ENCODE measurements around the gene SLFN12. TPM values are rescaled to one million over a fixed set of nuclear protein-coding genes. Genes with fewer than 3 reads are reported as not detected.
"Not testable (repeated sequence)": the region's sequence is repeated elsewhere in the genome, so short reads cannot be mapped to it uniquely, and the experiment has no call there.

SLFN12 gene
- polyA plus RNA-seq, 2 of the 4 experiments (the other 2 are of a cell fraction) = 0.08 to 0.23 TPM

- Histone ChIP-seq H3K27ac (no peak overlapping the region), H3K4me2 (no peak overlapping the region)
- CTCF ChIA-PET = no interaction called here
Observed at GRCh38 chr17:35467824-35468223, 35.5 kb upstream of the SLFN12 start.

GRCh38 chr17:35460354-35460851 is 28.1 kb upstream of the SLFN12 start:
- FAIRE-seq (no peak), DNase-seq (ENCODE audit: low read depth in 1 of 2, low spot score in 1 of 2) (peak; percentile 41 to 42), ATAC-seq (peak; percentile 83 to 90)
- H3K4me3 ChIP-seq = peak overlapping the region; percentile 37
- no peak overlapping the region for H3K27ac ChIP-seq
- POLR2A ChIA-PET = no interaction called here
- H3K4me1 ChIP-seq = no peaks in the 10 kb centered on the region
- peak overlapping the region; percentile 72 for H3K4me2 ChIP-seq
- no peaks in the 10 kb centered on the region for H3K9me3 ChIP-seq
- 51% methylated on average over 37 of the region's 44 CpGs for WGBS (ENCODE audit: missing lambda C conversion rate)
- CTCF ChIA-PET = no interaction called here
- TF ChIP-seq NFE2L2 (conservative IDR thresholded peaks at IDR 0.05; ENCODE audit: low read length) = no peak
- no peak for TF ChIP-seq EHMT2 (IDR thresholded peaks at IDR 0.05; ENCODE audit: low read depth)
- no peak for TF ChIP-seq HOXB5 (CRISPR knock-in tag; IDR thresholded peaks at IDR 0.05)
- no peak for TF ChIP-seq HEYL (CRISPR knock-in tag; IDR thresholded peaks at IDR 0.05)
- TF ChIP-seq CBX8 (IDR thresholded peaks at IDR 0.05) = no peak
- TF ChIP-seq CHD2 (IDR thresholded peaks at IDR 0.05; ENCODE audit: low read length, partially characterized antibody) = no peak
- TF ChIP-seq CTCF (IDR thresholded peaks at IDR 0.05) = no peak
- no peak for TF ChIP-seq JUNB (IDR thresholded peaks at IDR 0.05)
- TF ChIP-seq ZFP36 (IDR thresholded peaks at IDR 0.05; ENCODE audit: borderline replicate concordance, partially characterized antibody) = no peak
- no peak for TF ChIP-seq PHF8 (IDR thresholded peaks at IDR 0.05; ENCODE audit: borderline replicate concordance, low read depth)
- no peak for TF ChIP-seq MAZ (IDR thresholded peaks at IDR 0.05; ENCODE audit: borderline replicate concordance, low read depth, low read length)
- TF ChIP-seq EHF (CRISPR knock-in tag; IDR thresholded peaks at IDR 0.05) = no peak
- TF ChIP-seq POLR2A (IDR thresholded peaks at IDR 0.05; ENCODE audit: low read length) = no peak
- no peak for TF ChIP-seq RAD21 (conservative IDR thresholded peaks at IDR 0.05 in 1 of 2, IDR thresholded peaks at IDR 0.05 in 1 of 2)
- no peak for TF ChIP-seq NPAS2 (CRISPR knock-in tag; IDR thresholded peaks at IDR 0.05; ENCODE audit: borderline replicate concordance)
- TF ChIP-seq HDAC2 (IDR thresholded peaks at IDR 0.05) = no peak

More at GRCh38 chr17:35467824-35468223, 35.5 kb upstream of the SLFN12 start:
- DNase-seq (ENCODE audit: low read depth in 1 of 2, low spot score in 1 of 2) (no peak), ATAC-seq (no peak), FAIRE-seq (no peak)
- POLR2A ChIA-PET = no interaction called here
- no peak overlapping the region for H3K4me3 ChIP-seq
- no peaks in the 10 kb centered on the region for H3K4me1 ChIP-seq
- WGBS (ENCODE audit: missing lambda C conversion rate) = 40% methylated on average over 4 of the region's 4 CpGs
- TF ChIP-seq TFCP2L1 (CRISPR knock-in tag; IDR thresholded peaks at IDR 0.05) (no peak), SMC3 (IDR thresholded peaks at IDR 0.05) (no peak), RARB (CRISPR knock-in tag; IDR thresholded peaks at IDR 0.05) (no peak), CEBPB (IDR thresholded peaks at IDR 0.05) (no peak), ZNF302 (CRISPR knock-in tag; IDR thresholded peaks at IDR 0.05) (no peak)
- H3K9me3 ChIP-seq = peaks cover 4% of the 10 kb centered on the region; the same call in 1 of the 3 replicates

DNA sequence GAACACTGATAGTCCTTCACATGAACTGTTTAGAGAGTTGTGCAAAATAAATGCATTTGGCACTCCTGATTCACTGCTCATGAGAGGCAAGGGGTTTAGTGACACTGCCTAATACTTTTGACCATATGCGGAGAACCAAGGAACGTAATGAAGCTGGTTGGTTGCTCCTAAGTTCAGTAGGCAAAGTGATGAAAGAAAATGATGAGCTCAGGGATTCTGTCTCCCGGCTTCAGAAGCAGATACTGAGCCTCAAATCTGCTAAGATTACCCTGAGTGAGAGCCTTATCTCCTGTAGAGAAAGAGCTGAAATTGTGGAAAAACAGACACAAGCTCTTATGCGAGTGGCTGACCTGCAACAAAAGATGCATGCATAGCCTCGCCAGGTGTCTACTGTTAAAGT is 21.7 kb upstream of the SLFN12 start:
- H3K27ac ChIP-seq; H3K4me2 ChIP-seq; DNase-seq (ENCODE audit: low read depth in 1 of 2, low spot score in 1 of 2); H3K4me3 ChIP-seq; POLR2A ChIA-PET; CTCF ChIA-PET; ATAC-seq; H3K4me1 ChIP-seq; H3K9me3 ChIP-seq; FAIRE-seq: not testable (repeated sequence)
- peak; percentile 74 for TF ChIP-seq MAFK (IDR thresholded peaks at IDR 0.05; ENCODE audit: partially characterized antibody)
- WGBS (ENCODE audit: missing lambda C conversion rate) = 46% methylated on average over 5 of the region's 5 CpGs

DNA sequence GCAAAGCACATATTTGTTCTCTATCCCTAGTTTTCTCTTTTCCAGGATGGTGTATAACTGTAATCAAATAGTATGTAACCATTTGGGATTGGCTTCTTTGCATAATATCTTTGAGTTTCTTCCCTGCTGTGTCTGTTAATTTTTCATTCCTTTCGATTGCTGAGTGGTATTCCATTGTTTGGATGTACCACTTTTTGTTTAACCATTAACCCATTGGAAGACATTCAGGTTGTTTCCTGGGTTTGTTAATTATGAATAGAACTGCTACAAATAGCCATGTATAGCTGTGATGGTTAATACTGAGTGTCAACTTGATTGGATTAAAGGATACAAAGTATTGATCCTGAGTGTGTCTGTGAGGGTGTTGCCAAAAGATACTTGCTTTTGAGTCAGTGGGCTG is 20.9 kb upstream of the SLFN12 start:
- no peak for FAIRE-seq
- CTCF ChIA-PET = no interaction called here
- 7% methylated on average over 1 of the region's 1 CpG for WGBS (ENCODE audit: missing lambda C conversion rate)
- TF ChIP-seq ZNF302 (CRISPR knock-in tag; IDR thresholded peaks at IDR 0.05) (no peak), HDAC2 (IDR thresholded peaks at IDR 0.05) (no peak), MYC (IDR thresholded peaks at IDR 0.05; ENCODE audit: borderline replicate concordance, low read length) (no peak), CHD4 (IDR thresholded peaks at IDR 0.05; ENCODE audit: borderline replicate concordance) (no peak), ESRRA (IDR thresholded peaks at IDR 0.05; ENCODE audit: borderline replicate concordance, low read length) (no peak), GATA3 (IDR thresholded peaks at IDR 0.05; ENCODE audit: borderline replicate concordance) (no peak), TFCP2L1 (CRISPR knock-in tag; IDR thresholded peaks at IDR 0.05) (no peak), RNF2 (IDR thresholded peaks at IDR 0.05; ENCODE audit: borderline replicate concordance, low read depth) (no peak), TP53 (CRISPR knock-in tag; IDR thresholded peaks at IDR 0.05) (no peak), RARB (CRISPR knock-in tag; IDR thresholded peaks at IDR 0.05) (no peak), USF2 (IDR thresholded peaks at IDR 0.05) (no peak), NPAS2 (CRISPR knock-in tag; IDR thresholded peaks at IDR 0.05; ENCODE audit: borderline replicate concordance) (no peak), RCOR1 (IDR thresholded peaks at IDR 0.05; ENCODE audit: low read depth, low read length) (no peak), HOXB5 (CRISPR knock-in tag; IDR thresholded peaks at IDR 0.05) (no peak)
- TF ChIP-seq, protein P1, sequence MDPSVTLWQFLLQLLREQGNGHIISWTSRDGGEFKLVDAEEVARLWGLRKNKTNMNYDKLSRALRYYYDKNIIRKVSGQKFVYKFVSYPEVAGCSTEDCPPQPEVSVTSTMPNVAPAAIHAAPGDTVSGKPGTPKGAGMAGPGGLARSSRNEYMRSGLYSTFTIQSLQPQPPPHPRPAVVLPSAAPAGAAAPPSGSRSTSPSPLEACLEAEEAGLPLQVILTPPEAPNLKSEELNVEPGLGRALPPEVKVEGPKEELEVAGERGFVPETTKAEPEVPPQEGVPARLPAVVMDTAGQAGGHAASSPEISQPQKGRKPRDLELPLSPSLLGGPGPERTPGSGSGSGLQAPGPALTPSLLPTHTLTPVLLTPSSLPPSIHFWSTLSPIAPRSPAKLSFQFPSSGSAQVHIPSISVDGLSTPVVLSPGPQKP (IDR thresholded peaks at IDR 0.05; ENCODE audit: low read depth, low read length) = no peak

More for the DNA sequence above, 20.9 kb upstream of the SLFN12 start:
- no peak for DNase-seq (ENCODE audit: low read depth in 1 of 2, low spot score in 1 of 2)
- H3K27ac ChIP-seq = no peak overlapping the region
- ATAC-seq = no peak
- no peaks in the 10 kb centered on the region for H3K4me1 ChIP-seq
- no peak overlapping the region for H3K4me3 ChIP-seq
- POLR2A ChIA-PET = no interaction called here
- no peak overlapping the region for H3K4me2 ChIP-seq
- H3K9me3 ChIP-seq = 0 out of 3 replicates have a peak, but pooled peaks cover 5% of the 10 kb centered on the region
